ENCODE measurements around the gene PSENEN.
"Not testable (repeated sequence)": the region's sequence is repeated elsewhere in the genome, so short reads cannot be mapped to it uniquely, and the experiment has no call there.

The PSENEN gene

GRCh38 chr19:35790981-35791813 lies 45.7 kb downstream of the PSENEN start:
- TF ChIP-seq CTCF (IDR thresholded peaks at IDR 0.05; ENCODE audit: low read depth, low read length): no peak
- no peak for DNase-seq (ENCODE audit: low read depth in 2 of 2)
- H3K4me3 ChIP-seq (replicated peaks in 1 of 2; ENCODE audit: low read depth in 2 of 2, low read length in 2 of 2): no peak overlapping the region

- DNase-seq (ENCODE audit: low read depth in 2 of 2): no peak
- no peak overlapping the region for H3K4me3 ChIP-seq (replicated peaks in 1 of 2; ENCODE audit: low read depth in 2 of 2, low read length in 2 of 2)
- TF ChIP-seq CTCF (IDR thresholded peaks at IDR 0.05; ENCODE audit: low read depth, low read length): no peak
Measured at GRCh38 chr19:35791814-35792279, 46.4 kb downstream of the PSENEN start.

GRCh38 chr19:35792312-35792711 lies 46.9 kb downstream of the PSENEN start:
- no peak overlapping the region for H3K4me3 ChIP-seq (replicated peaks in 1 of 2; ENCODE audit: low read depth in 2 of 2, low read length in 2 of 2)
- TF ChIP-seq CTCF (IDR thresholded peaks at IDR 0.05; ENCODE audit: low read depth, low read length): no peak
- no peak for DNase-seq (ENCODE audit: low read depth in 2 of 2)

GRCh38 chr19:35792888-35793287 lies 47.4 kb downstream of the PSENEN start:
- DNase-seq (ENCODE audit: low read depth in 2 of 2): no peak
- no peak overlapping the region for H3K4me3 ChIP-seq (replicated peaks in 1 of 2; ENCODE audit: low read depth in 2 of 2, low read length in 2 of 2)
- TF ChIP-seq CTCF (IDR thresholded peaks at IDR 0.05; ENCODE audit: low read depth, low read length): no peak

- DNase-seq (ENCODE audit: low read depth in 2 of 2): peak; percentile 21 to 70
- no peak for TF ChIP-seq CTCF (IDR thresholded peaks at IDR 0.05; ENCODE audit: low read depth, low read length)
- H3K4me3 ChIP-seq (replicated peaks in 1 of 2; ENCODE audit: low read depth in 2 of 2, low read length in 2 of 2): no peak overlapping the region
Measured at GRCh38 chr19:35793381-35794165, 48.1 kb downstream of the PSENEN start.

GRCh38 chr19:35795564-35795963 lies 50.1 kb downstream of the PSENEN start:
- not testable (repeated sequence) for DNase-seq (ENCODE audit: low read depth in 2 of 2); H3K4me3 ChIP-seq (replicated peaks in 1 of 2; ENCODE audit: low read depth in 2 of 2, low read length in 2 of 2)

Measured in cardiac fibroblast (primary cell).